ENCODE measurements around the gene USP31.

DNA sequence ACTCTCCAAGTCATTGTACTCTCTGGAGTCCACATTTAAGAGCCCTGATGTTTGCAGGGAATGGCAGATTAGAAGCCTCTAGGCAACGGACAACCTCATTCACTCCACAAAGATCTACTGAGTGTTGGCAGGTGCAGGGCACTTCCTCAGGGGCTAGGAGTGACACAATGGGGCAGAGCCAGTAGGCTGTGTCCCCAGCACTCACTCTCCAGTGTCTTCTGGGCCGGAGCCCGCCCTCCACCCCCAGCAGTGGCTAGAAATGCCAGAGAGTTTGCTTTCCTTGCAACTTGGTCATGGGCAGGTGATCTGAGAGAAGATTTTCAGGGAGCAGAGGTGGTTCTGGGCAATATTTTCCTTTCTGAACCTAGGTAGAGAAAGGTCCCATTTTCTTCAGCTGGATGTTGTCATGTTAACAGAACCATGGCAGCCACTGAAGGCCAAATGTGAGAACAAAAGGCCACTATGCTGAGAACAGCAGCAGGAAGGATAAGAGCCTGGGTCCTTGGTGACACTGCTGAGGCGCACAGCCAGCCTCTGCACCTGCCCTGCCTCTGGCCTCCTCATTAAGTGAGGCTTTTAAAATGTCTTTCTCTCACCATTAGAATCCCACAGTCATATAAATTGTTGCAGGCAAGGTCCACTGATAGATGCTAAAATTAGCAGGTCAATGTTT is 96.2 kb downstream of the USP31 start:
- TF ChIP-seq, protein P1, sequence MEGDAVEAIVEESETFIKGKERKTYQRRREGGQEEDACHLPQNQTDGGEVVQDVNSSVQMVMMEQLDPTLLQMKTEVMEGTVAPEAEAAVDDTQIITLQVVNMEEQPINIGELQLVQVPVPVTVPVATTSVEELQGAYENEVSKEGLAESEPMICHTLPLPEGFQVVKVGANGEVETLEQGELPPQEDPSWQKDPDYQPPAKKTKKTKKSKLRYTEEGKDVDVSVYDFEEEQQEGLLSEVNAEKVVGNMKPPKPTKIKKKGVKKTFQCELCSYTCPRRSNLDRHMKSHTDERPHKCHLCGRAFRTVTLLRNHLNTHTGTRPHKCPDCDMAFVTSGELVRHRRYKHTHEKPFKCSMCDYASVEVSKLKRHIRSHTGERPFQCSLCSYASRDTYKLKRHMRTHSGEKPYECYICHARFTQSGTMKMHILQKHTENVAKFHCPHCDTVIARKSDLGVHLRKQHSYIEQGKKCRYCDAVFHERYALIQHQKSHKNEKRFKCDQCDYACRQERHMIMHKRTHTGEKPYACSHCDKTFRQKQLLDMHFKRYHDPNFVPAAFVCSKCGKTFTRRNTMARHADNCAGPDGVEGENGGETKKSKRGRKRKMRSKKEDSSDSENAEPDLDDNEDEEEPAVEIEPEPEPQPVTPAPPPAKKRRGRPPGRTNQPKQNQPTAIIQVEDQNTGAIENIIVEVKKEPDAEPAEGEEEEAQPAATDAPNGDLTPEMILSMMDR (IDR thresholded peaks at IDR 0.05), result no peak
- no peak for TF ChIP-seq POLR2AphosphoS5 (IDR thresholded peaks at IDR 0.05)
